Astrocyte of the spinal cord (primary cell): Measurements from ENCODE around the gene RBM33.

Source experiments
- DNase-seq: peaks from one replicate; pipeline ENCODE4 v3.0.0; 2011; ENCODE audit warnings: low read depth, low spot score
- H3K4me3 ChIP-seq: 2 replicates; pipeline ENCODE4 v1.5.1; 2011; ENCODE audit warnings: low read depth, mild to moderate bottlenecking, low read length, moderate library complexity
- in situ Hi-C: cut with HindIII; loops from 2 replicates; pipeline ENCODE4 v1.10.0; 2017; ENCODE audit warnings: low sequenced_read_pairs
- TF ChIP-seq, protein P1 (sequence below): IDR thresholded peaks from 2 replicates; pipeline ENCODE4 v1.5.1; 2012; ENCODE audit warnings: low read depth, mild to moderate bottlenecking, low read length, inconsistent platforms

The RBM33 gene

DNA sequence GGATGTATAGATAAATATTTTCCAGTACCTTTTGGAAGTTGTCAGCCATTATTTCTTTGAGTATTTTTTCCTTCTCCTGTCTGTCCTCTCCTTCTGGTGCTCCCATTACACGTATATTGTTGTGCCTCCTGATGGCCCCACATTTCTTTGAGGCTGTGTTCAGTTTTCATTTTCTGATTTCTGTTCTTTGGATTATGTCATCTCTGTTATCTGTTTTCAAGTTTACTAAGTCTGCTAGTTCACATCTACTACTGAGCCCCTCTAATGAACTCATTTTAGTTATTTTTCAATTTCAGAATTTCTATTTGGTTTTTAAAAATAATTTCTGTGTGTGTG lies 16.3 kb downstream of the RBM33 start:
- DNase-seq = no peak
- TF ChIP-seq, protein P1, sequence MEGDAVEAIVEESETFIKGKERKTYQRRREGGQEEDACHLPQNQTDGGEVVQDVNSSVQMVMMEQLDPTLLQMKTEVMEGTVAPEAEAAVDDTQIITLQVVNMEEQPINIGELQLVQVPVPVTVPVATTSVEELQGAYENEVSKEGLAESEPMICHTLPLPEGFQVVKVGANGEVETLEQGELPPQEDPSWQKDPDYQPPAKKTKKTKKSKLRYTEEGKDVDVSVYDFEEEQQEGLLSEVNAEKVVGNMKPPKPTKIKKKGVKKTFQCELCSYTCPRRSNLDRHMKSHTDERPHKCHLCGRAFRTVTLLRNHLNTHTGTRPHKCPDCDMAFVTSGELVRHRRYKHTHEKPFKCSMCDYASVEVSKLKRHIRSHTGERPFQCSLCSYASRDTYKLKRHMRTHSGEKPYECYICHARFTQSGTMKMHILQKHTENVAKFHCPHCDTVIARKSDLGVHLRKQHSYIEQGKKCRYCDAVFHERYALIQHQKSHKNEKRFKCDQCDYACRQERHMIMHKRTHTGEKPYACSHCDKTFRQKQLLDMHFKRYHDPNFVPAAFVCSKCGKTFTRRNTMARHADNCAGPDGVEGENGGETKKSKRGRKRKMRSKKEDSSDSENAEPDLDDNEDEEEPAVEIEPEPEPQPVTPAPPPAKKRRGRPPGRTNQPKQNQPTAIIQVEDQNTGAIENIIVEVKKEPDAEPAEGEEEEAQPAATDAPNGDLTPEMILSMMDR = no peak
- H3K4me3 ChIP-seq = no peak overlapping the region
- in situ Hi-C loops = no loop called here

GRCh38 chr7:155662343-155663043 lies 18.0 kb downstream of the RBM33 start:
- no peak for DNase-seq
- no peak overlapping the region for H3K4me3 ChIP-seq
- in situ Hi-C loops = no loop called here
- TF ChIP-seq, protein P1 = no peak

DNA sequence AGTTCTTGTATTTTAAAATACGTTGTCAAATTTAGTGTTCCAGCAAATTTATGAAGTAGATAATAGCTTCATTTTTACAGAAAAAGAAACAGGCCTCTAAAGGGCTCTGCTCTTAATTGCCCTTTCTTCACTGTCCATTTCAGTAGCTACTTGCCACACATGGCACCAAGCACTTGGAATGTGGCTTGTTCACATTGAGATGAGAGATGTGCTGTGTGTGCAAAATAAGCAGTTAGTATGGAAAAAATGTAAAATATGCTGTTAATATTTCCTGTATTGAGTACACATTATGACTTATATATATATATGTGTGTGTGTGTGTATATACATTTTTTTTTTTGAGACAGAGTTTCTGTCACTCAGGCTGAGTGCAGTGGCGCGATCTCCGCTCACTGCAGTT lies 19.5 kb downstream of the RBM33 start:
- TF ChIP-seq, protein P1 = no peak
- DNase-seq = no peak
- no peak overlapping the region for H3K4me3 ChIP-seq
- in situ Hi-C loops = no loop called here

DNA sequence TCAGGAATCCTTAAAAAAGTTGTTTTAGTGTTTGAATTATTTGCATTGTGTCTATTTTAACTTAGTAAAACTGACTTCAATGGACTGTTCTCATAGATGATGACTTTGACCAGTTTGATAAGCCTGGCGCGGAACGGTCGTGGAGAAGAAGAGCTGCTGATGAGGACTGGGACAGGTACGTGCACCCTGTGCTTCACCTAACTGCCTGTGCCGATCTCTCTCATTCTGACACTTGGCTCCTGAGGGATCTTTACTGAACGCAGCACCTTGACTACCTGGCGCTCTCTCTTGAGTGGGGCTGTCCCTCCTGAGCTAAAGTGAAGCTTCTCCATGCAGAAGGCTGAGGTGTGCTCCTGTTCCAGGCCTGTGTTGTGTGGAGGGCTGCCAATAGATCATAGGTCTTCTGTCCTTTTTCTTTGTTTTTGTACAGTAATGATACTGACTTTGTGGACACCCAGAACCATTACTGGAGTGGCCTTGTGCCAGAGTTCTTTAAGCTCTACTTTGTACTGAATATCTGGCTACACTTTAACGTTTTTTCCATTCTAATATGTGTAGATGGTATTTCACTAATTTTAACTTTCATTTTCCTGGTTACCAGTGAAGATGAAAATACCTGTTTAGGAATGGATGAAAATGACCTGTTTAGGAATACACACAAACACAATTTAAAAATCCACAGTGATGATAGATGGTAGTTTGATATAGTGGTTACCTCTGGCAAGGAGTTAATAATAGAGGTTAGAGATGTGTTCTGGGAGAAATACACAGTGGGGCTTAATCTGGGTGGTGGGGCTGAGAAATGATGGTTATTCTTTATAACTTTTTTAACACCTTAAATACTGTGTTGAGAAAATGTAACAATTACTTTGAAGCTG lies 20.9 kb downstream of the RBM33 start:
- DNase-seq = no peak
- H3K4me3 ChIP-seq = no peak overlapping the region
- TF ChIP-seq, protein P1 = no peak
- in situ Hi-C loops = no loop called here

GRCh38 chr7:155665957-155666287 lies 21.5 kb downstream of the RBM33 start:
- TF ChIP-seq, protein P1 = no peak
- no peak overlapping the region for H3K4me3 ChIP-seq
- in situ Hi-C loops = no loop called here
- peak; percentile 87 for DNase-seq

DNA sequence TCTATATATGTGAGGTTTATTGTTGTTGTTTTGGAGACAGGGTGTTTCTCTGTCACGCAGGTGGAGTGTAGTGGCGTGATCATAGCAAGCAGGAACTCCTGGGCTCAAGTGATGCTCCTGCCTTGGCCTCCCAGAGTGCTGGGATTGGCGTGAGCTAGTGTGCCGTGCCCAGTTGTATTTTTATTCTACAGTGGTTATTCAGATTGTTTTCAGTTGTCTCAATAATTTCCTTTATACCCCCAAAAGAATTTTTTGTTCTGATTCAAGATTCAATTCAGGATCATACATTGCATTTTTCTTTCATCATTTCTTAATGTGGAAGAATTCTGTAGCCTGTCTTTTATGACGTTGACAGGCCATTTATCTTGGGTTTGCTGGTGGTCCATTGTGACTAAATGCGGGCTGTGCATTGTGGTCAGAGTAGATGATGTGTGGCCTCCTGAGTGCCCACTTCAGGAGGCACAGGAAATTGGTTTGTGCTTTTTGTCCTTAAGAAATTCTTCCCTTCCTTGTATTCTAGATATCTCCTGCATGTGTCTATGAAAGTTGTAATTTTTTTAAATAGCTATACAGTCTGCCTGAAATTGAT lies 22.9 kb downstream of the RBM33 start:
- no peak overlapping the region for H3K4me3 ChIP-seq
- TF ChIP-seq, protein P1 = no peak
- in situ Hi-C loops = no loop called here
- DNase-seq = no peak
